Liver (tissue), 9 donors: Measurements from ENCODE around the gene SLC25A44. TPM values are rescaled to one million over a fixed set of nuclear protein-coding genes. Genes with fewer than 3 reads are reported as not detected.

Source experiments
- DNase-seq: peaks from one replicate; pipeline ENCODE4 v3.0.0-alpha.2; 2017; ENCODE audit warnings: low spot score
- H3K27ac ChIP-seq, 2 donors: one replicate each; pipeline ENCODE4 v1.7.0; 2013; ENCODE audit warnings: inconsistent platforms in 2 of 2, low read length in 2 of 2, control low read depth in 1 of 2, low read depth in 1 of 2, mild to moderate bottlenecking in 1 of 2
- H3K27me3 ChIP-seq, 4 donors: one replicate each; pipeline versions ENCODE4 v1.6.1 to v1.7.0; 2013; ENCODE audit warnings: low read length in 3 of 4, inconsistent platforms in 1 of 4, mild to moderate bottlenecking in 1 of 4, moderate library complexity in 1 of 4; ENCODE audit not compliant: control insufficient read depth in 4 of 4, insufficient read depth in 4 of 4
- H3K36me3 ChIP-seq, 4 donors: one replicate each; pipeline versions ENCODE4 v1.6.1 to v1.7.0; 2013; ENCODE audit warnings: low read length in 3 of 4, mild to moderate bottlenecking in 3 of 4, low read depth in 1 of 4, moderate library complexity in 1 of 4; ENCODE audit not compliant: control insufficient read depth in 4 of 4, insufficient read depth in 3 of 4
- H3K4me1 ChIP-seq, 4 donors: one replicate each; pipeline versions ENCODE4 v1.6.1 to v1.7.0; 2013; ENCODE audit warnings: low read length in 3 of 4, mild to moderate bottlenecking in 3 of 4, moderate library complexity in 1 of 4; ENCODE audit not compliant: control insufficient read depth in 4 of 4, insufficient read depth in 4 of 4
- H3K4me3 ChIP-seq, 3 donors: one replicate each; pipeline versions ENCODE4 v1.6.1 to v1.7.0; 2013; ENCODE audit warnings: low read length in 3 of 3, control low read depth in 1 of 3, low read depth in 1 of 3, mild to moderate bottlenecking in 1 of 3
- H3K9ac ChIP-seq, 2 donors: one replicate each; pipeline ENCODE4 v1.7.0; 2013; ENCODE audit warnings: low read length in 2 of 2, mild to moderate bottlenecking in 2 of 2, moderate library complexity in 2 of 2, control low read depth in 1 of 2, low read depth in 1 of 2
- H3K9me3 ChIP-seq, 4 donors: one replicate each; pipeline versions ENCODE4 v1.6.1 to v1.7.0; 2013; ENCODE audit warnings: low read length in 3 of 4; ENCODE audit not compliant: control insufficient read depth in 4 of 4
- ATF3 ChIP-seq: IDR thresholded peaks from 2 replicates; pipeline ENCODE4 v1.6.1; 2016; ENCODE audit warnings: antibody characterized with exemption
- CTCF ChIP-seq: fragments of 150-350 bp; IDR thresholded peaks from 2 replicates; pipeline ENCODE4 v1.5.1; 2017; ENCODE audit warnings: improper control_type of control experiment, low read depth, low read length; ENCODE audit not compliant: missing input control
- EGR1 ChIP-seq, 2 donors: IDR thresholded peaks; 2 replicates each; pipeline ENCODE4 v1.6.1; 2016 to 2018; ENCODE audit warnings: antibody characterized with exemption in 2 of 2, low read depth in 2 of 2
- FOXA2 ChIP-seq: IDR thresholded peaks from 2 replicates; pipeline ENCODE4 v1.6.1; 2016; ENCODE audit warnings: antibody characterized with exemption
- GABPA ChIP-seq, 2 donors: IDR thresholded peaks in 1 of 2; conservative IDR thresholded peaks in 1 of 2; 2 replicates each; pipeline ENCODE4 v1.6.1; 2016; ENCODE audit warnings: antibody characterized with exemption in 2 of 2, mild to moderate bottlenecking in 1 of 2, moderate library complexity in 1 of 2
- HNF4A ChIP-seq, 2 donors: conservative IDR thresholded peaks; 2 replicates each; pipeline ENCODE4 v1.6.1; 2016; ENCODE audit warnings: antibody characterized with exemption in 2 of 2, mild to moderate bottlenecking in 2 of 2
- HNF4G ChIP-seq: IDR thresholded peaks from 2 replicates; pipeline ENCODE4 v1.6.1; 2016; ENCODE audit warnings: antibody characterized with exemption
- JUND ChIP-seq, 2 donors: IDR thresholded peaks; 2 replicates each; pipeline ENCODE4 v1.6.1; 2016; ENCODE audit warnings: antibody characterized with exemption in 2 of 2
- MAX ChIP-seq: IDR thresholded peaks from 2 replicates; pipeline ENCODE4 v1.6.1; 2016; ENCODE audit warnings: antibody characterized with exemption
- NR2F2 ChIP-seq: IDR thresholded peaks from 2 replicates; pipeline ENCODE4 v1.6.1; 2016; ENCODE audit warnings: antibody characterized with exemption
- RAD21 ChIP-seq, 2 donors: IDR thresholded peaks; 2 replicates each; pipeline ENCODE4 v1.6.1; 2016; ENCODE audit warnings: antibody characterized with exemption in 2 of 2, mild to moderate bottlenecking in 2 of 2
- REST ChIP-seq: IDR thresholded peaks from 2 replicates; pipeline ENCODE4 v1.6.1; 2016; ENCODE audit warnings: antibody characterized with exemption, mild to moderate bottlenecking
- RXRA ChIP-seq, 2 donors: IDR thresholded peaks; 2 replicates each; pipeline ENCODE4 v1.6.1; 2017 to 2018; ENCODE audit warnings: antibody characterized with exemption in 2 of 2, mild to moderate bottlenecking in 1 of 2
- SP1 ChIP-seq: IDR thresholded peaks from 2 replicates; pipeline ENCODE4 v1.6.1; 2018; ENCODE audit warnings: antibody characterized with exemption, mild to moderate bottlenecking
- TAF1 ChIP-seq: conservative IDR thresholded peaks from 2 replicates; pipeline ENCODE4 v1.6.1; 2016; ENCODE audit warnings: antibody characterized with exemption, mild to moderate bottlenecking
- YY1 ChIP-seq: IDR thresholded peaks from 2 replicates; pipeline ENCODE4 v1.6.1; 2016; ENCODE audit warnings: antibody characterized with exemption, mild to moderate bottlenecking
- ZBTB33 ChIP-seq: IDR thresholded peaks from 2 replicates; pipeline ENCODE4 v1.6.1; 2016; ENCODE audit warnings: antibody characterized with exemption
- WGBS: extraction: QIAGEN DNeasy Blood & Tissue Kit; methylation state at CpG from one replicate; pipeline ENCODE4 v1.1.7; 2013; 5-methylcytosine and 5-hydroxymethylcytosine counted together
- polyA plus RNA-seq, 2 donors: library from polyadenylated mRNA; stranded (reverse) in 1 of 2; unstranded in 1 of 2; fragments of 200-250 nt in 1 of 2; fragments of >200 nt in 1 of 2; fragmentation: Nextera tagmentation in 1 of 2; extraction: Ambion mirVana in 1 of 2; gene quantifications; one replicate each; pipeline versions ENCODE4 v1.2.1 to v1.2.3, GENCODE V29; 2013 to 2015
- total RNA-seq, 2 donors: library from RNA; depleted of rRNA; stranded (reverse); fragments of >200 nt; gene quantifications; one replicate each; pipeline ENCODE4 v1.2.3, GENCODE V29; 2014
- donor health status: healthy.
- donor health status: healthy.
- donor health status: healthy.
- donor health status: healthy.
- donor health status: healthy.

Gene SLC25A44
- total and polyA plus RNA-seq, 4 donors = 10.2 to 21.8 (median 15.9) TPM

- no peak for DNase-seq
- no peak overlapping the region for H3K27ac ChIP-seq
These were observed 43.4 kb upstream of the SLC25A44 start for GRCh38 chr1:156150333-156151011.

GRCh38 chr1:156151093-156151688 lies 42.7 kb upstream of the SLC25A44 start:
- Histone ChIP-seq H3K4me3 (no peak overlapping the region), H3K27ac (peak overlapping the region in 1 of 2 donors; percentile 16), H3K9ac (no peak overlapping the region), H3K36me3 (no peaks in the 10 kb centered on the region), H3K4me1 (peaks cover 10 to 15% (median 11%) of the 10 kb centered on the region in 4 donors), H3K9me3 (no peaks in the 10 kb centered on the region), H3K27me3 (no peaks in the 10 kb centered on the region)
- 73% methylated on average over 6 of the region's 6 CpGs for WGBS
- DNase-seq = no peak
- no peak for TF ChIP-seq HNF4G
- no peak for TF ChIP-seq ZBTB33
- TF ChIP-seq JUND (IDR thresholded peaks at IDR 0.05) = no peak
- no peak for TF ChIP-seq MAX
- TF ChIP-seq FOXA2 = no peak
- TF ChIP-seq NR2F2 = no peak
- no peak for TF ChIP-seq ATF3
- TF ChIP-seq SP1 = no peak

More at GRCh38 chr1:156150333-156151011, 43.4 kb upstream of the SLC25A44 start:
- no peak overlapping the region for H3K9ac ChIP-seq
- TF ChIP-seq RXRA (IDR thresholded peaks at IDR 0.05) (no peak), GABPA (IDR thresholded peaks at IDR 0.05 in 1 of 2, conservative IDR thresholded peaks at IDR 0.05 in 1 of 2) (no peak)
- H3K9me3 ChIP-seq = no peaks in the 10 kb centered on the region
- H3K36me3 ChIP-seq = no peaks in the 10 kb centered on the region
- H3K27me3 ChIP-seq = no peaks in the 10 kb centered on the region
- peaks cover 10 to 21% (median 15%) of the 10 kb centered on the region in 4 donors for H3K4me1 ChIP-seq
- 67% methylated on average over 10 of the region's 10 CpGs for WGBS
- H3K4me3 ChIP-seq = no peak overlapping the region

- DNase-seq = no peak
- Histone ChIP-seq H3K4me1 (peaks cover 0 to 3% (median under 1%) of the 10 kb centered on the region in 4 donors), H3K4me3 (no peak overlapping the region), H3K9ac (no peak overlapping the region), H3K9me3 (no peaks in the 10 kb centered on the region), H3K27me3 (no peaks in the 10 kb centered on the region), H3K27ac (no peak overlapping the region), H3K36me3 (no peaks in the 10 kb centered on the region)
- WGBS = 64% methylated on average over 5 of the region's 5 CpGs
- no peak for TF ChIP-seq FOXA2
- TF ChIP-seq REST = no peak
- TF ChIP-seq HNF4A (conservative IDR thresholded peaks at IDR 0.05) = no peak
- no peak for TF ChIP-seq ZBTB33
- TF ChIP-seq JUND (IDR thresholded peaks at IDR 0.05) = no peak
- no peak for TF ChIP-seq NR2F2
- TF ChIP-seq YY1 = no peak
- TF ChIP-seq EGR1 (IDR thresholded peaks at IDR 0.05; ENCODE audit: low read depth in 2 of 2) = no peak
- no peak for TF ChIP-seq TAF1
- TF ChIP-seq RAD21 (IDR thresholded peaks at IDR 0.05) = no peak
- TF ChIP-seq HNF4G = no peak
- no peak for TF ChIP-seq GABPA (IDR thresholded peaks at IDR 0.05 in 1 of 2, conservative IDR thresholded peaks at IDR 0.05 in 1 of 2)
- TF ChIP-seq CTCF = no peak
These were observed 41.3 kb upstream of the SLC25A44 start for GRCh38 chr1:156152628-156153027.
